DOHH2 (cell line): ENCODE results near the gene RIOK3.
A peak's percentile ranks its signal among the peaks of the same experiment; 100 is the strongest.

Experiments used
- H3F3A ChIP-seq: fragments of 200-600 bp; sonication (generic), shearing (Covaris generic); 2 replicates; pipeline ENCODE4 v1.6.0; 2016; ENCODE audit warnings: antibody characterized with exemption, mild to moderate bottlenecking; ENCODE audit not compliant: control insufficient read depth, insufficient read depth
- H3K27ac ChIP-seq: fragments of 200-600 bp; sonication (generic); 2 replicates; pipeline ENCODE4 v1.5.1; 2014; ENCODE audit warnings: low read depth, mild to moderate bottlenecking, low read length, moderate library complexity
- H3K27me3 ChIP-seq: fragments of 200-600 bp; sonication (generic); 2 replicates; pipeline ENCODE4 v1.6.1; 2014; ENCODE audit warnings: mild to moderate bottlenecking, low read length, mixed read lengths; ENCODE audit not compliant: control insufficient read depth
- H3K36me3 ChIP-seq: fragments of 200-600 bp; sonication (generic); 2 replicates; pipeline ENCODE4 v1.6.1; 2014; ENCODE audit warnings: mild to moderate bottlenecking, low read length, moderate library complexity, mixed read lengths; ENCODE audit not compliant: control insufficient read depth
- H3K4me1 ChIP-seq: fragments of 200-600 bp; sonication (generic); 2 replicates; pipeline ENCODE4 v1.6.1; 2014; ENCODE audit warnings: mild to moderate bottlenecking, low read length, mixed read lengths; ENCODE audit not compliant: control insufficient read depth
- H3K4me2 ChIP-seq: fragments of 200-600 bp; sonication (generic); 2 replicates; pipeline ENCODE4 v1.6.0; 2014; ENCODE audit warnings: mild to moderate bottlenecking, low read length, moderate library complexity
- H3K4me3 ChIP-seq: fragments of 200-600 bp; sonication (generic); 2 replicates; pipeline ENCODE4 v1.5.1; 2014; ENCODE audit warnings: mild to moderate bottlenecking, low read length, mixed read lengths
- H3K79me2 ChIP-seq: fragments of 200-600 bp; sonication (generic); 2 replicates; pipeline ENCODE4 v1.6.1; 2014; ENCODE audit warnings: mild to moderate bottlenecking, low read length, mixed read lengths; ENCODE audit not compliant: control insufficient read depth
- H3K9me2 ChIP-seq: fragments of 200-600 bp; sonication (generic); replicated peaks from 2 replicates; pipeline ENCODE4 v1.6.1; 2014; ENCODE audit warnings: mild to moderate bottlenecking, low read length, mixed read lengths; ENCODE audit not compliant: control insufficient read depth
- H3K9me3 ChIP-seq: fragments of 200-600 bp; sonication (generic); 2 replicates; pipeline ENCODE4 v1.6.1; 2014; ENCODE audit warnings: antibody characterized with exemption, low read length, mixed read lengths; ENCODE audit not compliant: control insufficient read depth, insufficient read depth
- H4K20me1 ChIP-seq: fragments of 200-600 bp; sonication (generic); 2 replicates; pipeline ENCODE4 v1.6.0; 2014; ENCODE audit warnings: low read depth, mild to moderate bottlenecking, antibody characterized with exemption, low read length, moderate library complexity; ENCODE audit not compliant: control insufficient read depth, insufficient read depth
- EZH2phosphoT487 ChIP-seq: fragments of 200-600 bp; sonication (generic); IDR thresholded peaks from 2 replicates; pipeline ENCODE4 v1.6.1; 2017; ENCODE audit warnings: borderline replicate concordance, mild to moderate bottlenecking, antibody characterized with exemption, low read length, moderate library complexity, mixed read lengths
- TF ChIP-seq, protein P1 (sequence below): fragments of 200-600 bp; sonication (generic); IDR thresholded peaks from one replicate; pipeline ENCODE4 v1.5.1; 2014; ENCODE audit warnings: antibody characterized with exemption, mild to moderate bottlenecking, low read depth, low read length; ENCODE audit not compliant: poor library complexity, severe bottlenecking

RIOK3 gene

DNA sequence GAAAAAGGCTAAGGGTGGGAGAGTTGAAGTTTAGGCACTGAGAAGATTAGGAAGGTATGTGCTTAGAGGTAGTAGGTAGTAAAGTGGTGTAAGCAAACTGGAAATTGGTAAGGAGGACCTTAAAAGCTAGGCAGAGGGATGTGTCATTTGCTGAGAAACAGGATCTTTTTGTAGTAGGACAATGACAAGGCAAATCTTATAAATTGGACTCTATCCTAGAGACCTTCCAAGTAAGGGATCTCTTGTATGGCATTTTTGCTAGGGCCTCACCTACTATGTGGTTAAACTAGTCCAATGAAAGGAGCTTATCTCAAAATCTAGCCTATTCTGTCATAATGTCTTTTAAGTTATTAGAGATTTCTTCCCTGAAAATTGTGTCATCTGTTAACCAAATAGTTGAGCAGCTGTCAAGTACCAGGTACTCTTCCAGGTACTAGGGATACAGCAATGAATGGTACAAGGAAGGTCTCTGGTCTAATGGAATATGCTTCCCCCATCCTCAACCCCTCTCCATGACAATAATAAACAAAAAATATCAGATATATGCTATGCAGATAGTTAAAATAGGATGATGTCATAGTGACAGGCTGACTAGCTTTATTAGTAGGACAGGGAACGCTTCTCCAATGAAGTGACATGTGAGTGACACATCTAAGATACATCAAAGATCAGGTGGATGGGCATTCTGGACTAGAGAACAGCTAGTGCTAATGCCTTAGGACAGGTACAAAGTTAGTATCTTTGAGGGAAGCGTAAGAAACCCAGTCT lies 17.7 kb downstream of the RIOK3 start:
- TF ChIP-seq, protein P1, sequence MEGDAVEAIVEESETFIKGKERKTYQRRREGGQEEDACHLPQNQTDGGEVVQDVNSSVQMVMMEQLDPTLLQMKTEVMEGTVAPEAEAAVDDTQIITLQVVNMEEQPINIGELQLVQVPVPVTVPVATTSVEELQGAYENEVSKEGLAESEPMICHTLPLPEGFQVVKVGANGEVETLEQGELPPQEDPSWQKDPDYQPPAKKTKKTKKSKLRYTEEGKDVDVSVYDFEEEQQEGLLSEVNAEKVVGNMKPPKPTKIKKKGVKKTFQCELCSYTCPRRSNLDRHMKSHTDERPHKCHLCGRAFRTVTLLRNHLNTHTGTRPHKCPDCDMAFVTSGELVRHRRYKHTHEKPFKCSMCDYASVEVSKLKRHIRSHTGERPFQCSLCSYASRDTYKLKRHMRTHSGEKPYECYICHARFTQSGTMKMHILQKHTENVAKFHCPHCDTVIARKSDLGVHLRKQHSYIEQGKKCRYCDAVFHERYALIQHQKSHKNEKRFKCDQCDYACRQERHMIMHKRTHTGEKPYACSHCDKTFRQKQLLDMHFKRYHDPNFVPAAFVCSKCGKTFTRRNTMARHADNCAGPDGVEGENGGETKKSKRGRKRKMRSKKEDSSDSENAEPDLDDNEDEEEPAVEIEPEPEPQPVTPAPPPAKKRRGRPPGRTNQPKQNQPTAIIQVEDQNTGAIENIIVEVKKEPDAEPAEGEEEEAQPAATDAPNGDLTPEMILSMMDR: no peak
- no peak for TF ChIP-seq EZH2phosphoT487
- no peaks in the 10 kb centered on the region for H3F3A ChIP-seq
- no peaks in the 10 kb centered on the region for H3K9me3 ChIP-seq
- no peaks in the 10 kb centered on the region for H3K27me3 ChIP-seq
- H3K36me3 ChIP-seq: peaks cover 78% of the 10 kb centered on the region
- H3K4me3 ChIP-seq: no peak overlapping the region
- no peak overlapping the region for H3K27ac ChIP-seq
- no peak overlapping the region for H3K4me2 ChIP-seq
- no peaks in the 10 kb centered on the region for H3K4me1 ChIP-seq
- H4K20me1 ChIP-seq: no peaks in the 10 kb centered on the region
- H3K79me2 ChIP-seq: no peaks in the 10 kb centered on the region
- H3K9me2 ChIP-seq: no peaks in the 10 kb centered on the region

DNA sequence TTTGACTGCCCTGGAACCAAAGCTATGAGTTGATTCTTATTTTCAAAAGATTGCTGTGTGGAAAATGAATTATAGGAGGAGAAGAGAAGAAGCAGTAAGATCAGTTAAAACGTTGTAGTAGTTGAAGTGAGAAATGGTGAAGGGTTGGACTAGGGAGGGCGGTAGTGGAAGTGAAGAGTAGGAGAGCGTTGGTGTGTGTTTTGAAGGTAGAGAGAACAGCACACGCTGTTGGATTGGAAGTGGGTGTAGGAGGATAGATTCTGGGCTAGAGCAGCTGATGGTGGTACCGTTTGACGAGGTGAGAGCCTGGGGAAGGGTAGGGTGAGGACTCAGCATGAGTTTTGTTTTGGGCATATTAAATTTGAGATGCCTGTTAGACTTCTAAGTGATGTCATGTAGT lies 18.4 kb downstream of the RIOK3 start:
- Histone ChIP-seq H3K9me3 (no peaks in the 10 kb centered on the region), H3K79me2 (no peaks in the 10 kb centered on the region), H4K20me1 (no peaks in the 10 kb centered on the region), H3K9me2 (no peaks in the 10 kb centered on the region), H3K4me1 (no peaks in the 10 kb centered on the region), H3K36me3 (peaks cover 78% of the 10 kb centered on the region), H3K4me3 (no peak overlapping the region), H3F3A (no peaks in the 10 kb centered on the region), H3K27ac (no peak overlapping the region), H3K27me3 (no peaks in the 10 kb centered on the region), H3K4me2 (no peak overlapping the region)
- no peak for TF ChIP-seq EZH2phosphoT487
- TF ChIP-seq, protein P1: no peak

DNA sequence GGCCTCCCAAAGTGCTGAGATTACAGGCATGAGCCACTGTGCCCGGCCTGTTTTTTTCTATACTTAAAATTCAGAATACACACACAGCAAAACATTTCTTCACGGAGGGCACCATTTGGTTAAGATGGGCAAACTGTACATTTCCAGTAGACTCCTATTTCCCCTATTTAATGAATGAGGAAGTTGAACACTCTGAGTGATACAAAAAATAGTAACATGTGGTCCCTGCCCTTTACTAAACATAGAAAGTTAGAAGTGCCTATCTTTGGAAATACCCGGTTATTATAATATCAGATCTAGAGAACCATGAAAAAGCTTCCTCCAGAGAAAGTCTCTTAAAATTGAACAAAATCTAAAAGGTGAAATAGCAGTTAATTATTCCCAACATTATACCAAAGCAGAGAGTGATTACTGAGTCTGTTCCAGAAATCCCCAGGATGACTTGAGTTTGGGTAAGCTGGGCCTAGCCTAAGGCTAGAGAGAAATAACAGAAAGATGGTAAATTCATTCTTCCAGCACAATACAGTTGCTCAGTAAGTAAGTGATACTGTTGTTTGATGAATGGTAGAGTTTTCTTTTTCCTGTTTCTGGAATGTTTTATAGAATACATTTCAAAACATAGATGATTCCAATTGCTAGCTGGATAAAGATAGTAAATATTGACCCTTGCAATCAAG lies 26.9 kb downstream of the RIOK3 start:
- Histone ChIP-seq H3K9me2 (no peaks in the 10 kb centered on the region), H3K9me3 (no peaks in the 10 kb centered on the region), H3K4me3 (peak overlapping the region; percentile 41), H3K36me3 (peaks cover 68% of the 10 kb centered on the region), H3F3A (peaks cover 23% of the 10 kb centered on the region), H3K4me1 (peaks cover 28% of the 10 kb centered on the region), H3K79me2 (no peaks in the 10 kb centered on the region), H3K27me3 (no peaks in the 10 kb centered on the region), H3K27ac (peak overlapping the region; percentile 40), H3K4me2 (peak overlapping the region; percentile 68), H4K20me1 (no peaks in the 10 kb centered on the region)
- no peak for TF ChIP-seq EZH2phosphoT487
- TF ChIP-seq, protein P1: no peak
